HepG2 (cell line): ENCODE measurements around the gene ELOVL5. TPM values are rescaled to one million over a fixed set of nuclear protein-coding genes. Genes with fewer than 3 reads are reported as not detected.

ENCODE experiments used
- ATAC-seq: fragments of 200-7000 bp; cut with Tn5 transposase; 3 replicates; pipeline ENCODE4 v1.9.1; 2020; ENCODE audit warnings: mild to moderate bottlenecking, moderate library complexity
- BruUV-seq: library from RNA; stranded (reverse); fragments of 400-500 nt; replicated peaks from 2 replicates; lab custom pipeline; 2021; lab: Mats Ljungman, UMichigan
- CTCF ChIA-PET: fragments of 300-600 bp; formaldehyde crosslinking; extraction: SDS; loops from one replicate; lab custom pipeline; 2021; ENCODE audit warnings: low total read pairs, inconsistent platforms, low intra/inter-chr PET ratio; lab: Yijun Ruan, JAX
- POLR2A ChIA-PET: fragments of 350-600 bp; sonication (Branson Sonifier 250); formaldehyde crosslinking; loops from one replicate; lab custom pipeline; 2020; ENCODE audit warnings: antibody characterized with exemption, inconsistent platforms; lab: Yijun Ruan, JAX
- DNase-seq: peaks from one replicate; pipeline ENCODE4 v3.0.0-alpha.2; 2015; ENCODE audit warnings: low spot score
- FAIRE-seq: peaks from 3 replicates; lab custom pipeline; 2011; peaks lifted over from hg19 to GRCh38; lab: Jason Lieb, UNC
- H2AFZ ChIP-seq: one replicate; pipeline ENCODE4 v1.6.1; 2011; ENCODE audit warnings: low read length, inconsistent platforms
- H3K27ac ChIP-seq: fragments of 300-600 bp; 3 replicates; pipeline ENCODE4 v1.8.0; 2011; ENCODE audit warnings: mixed run types, mild to moderate bottlenecking, mixed read lengths, low read length, inconsistent platforms; ENCODE audit not compliant: insufficient read depth; ENCODE audit errors: extremely low read length
- H3K27me3 ChIP-seq, 2 experiments: fragments of 200-600 bp in 1 of 2; 2 replicates in 1 of 2; 3 replicates in 1 of 2; pipeline versions ENCODE4 v1.6.0 to v1.8.0; 2011; ENCODE audit warnings: low read length in 2 of 2, mild to moderate bottlenecking in 2 of 2, moderate library complexity in 2 of 2, inconsistent platforms in 1 of 2; ENCODE audit not compliant: insufficient read depth in 2 of 2, control insufficient read depth in 1 of 2
- H3K36me3 ChIP-seq, 2 experiments: fragments of 200-600 bp in 1 of 2; replicated peaks in 1 of 2; 2 replicates in 1 of 2; 3 replicates in 1 of 2; pipeline versions ENCODE4 v1.5.1 to v1.8.0; 2011; ENCODE audit warnings: low read length in 2 of 2, inconsistent platforms in 1 of 2; ENCODE audit not compliant: insufficient read depth in 2 of 2, control insufficient read depth in 1 of 2
- H3K4me1 ChIP-seq: 2 replicates; pipeline ENCODE4 v1.5.1; 2012; ENCODE audit warnings: low read length, inconsistent platforms; ENCODE audit not compliant: insufficient read depth
- H3K4me2 ChIP-seq: 2 replicates; pipeline ENCODE4 v1.6.0; 2011; ENCODE audit warnings: low read depth, low read length, inconsistent platforms
- H3K4me3 ChIP-seq, 3 experiments: fragments of 200-600 bp in 1 of 3; sonication (generic), shearing (Covaris generic) in 1 of 3; replicated peaks in 1 of 3; 2 replicates each; pipeline ENCODE4 v1.5.1; 2011 to 2016; ENCODE audit warnings: low read length in 3 of 3, inconsistent platforms in 2 of 3, low read depth in 2 of 3, mild to moderate bottlenecking in 2 of 3, control low read depth in 1 of 3, mixed read lengths in 1 of 3; ENCODE audit not compliant: insufficient read depth in 1 of 3
- H3K79me2 ChIP-seq: one replicate; pipeline ENCODE4 v1.6.1; 2011; ENCODE audit warnings: low read length, inconsistent platforms; ENCODE audit not compliant: insufficient read depth
- H3K9ac ChIP-seq: 2 replicates; pipeline ENCODE4 v1.6.0; 2011; ENCODE audit warnings: mild to moderate bottlenecking, low read depth, low read length, inconsistent platforms; ENCODE audit not compliant: insufficient read depth
- H3K9me3 ChIP-seq: 2 replicates; pipeline ENCODE4 v1.5.1; 2012; ENCODE audit warnings: mild to moderate bottlenecking, low read length
- H4K20me1 ChIP-seq: 2 replicates; pipeline ENCODE4 v1.6.0; 2011; ENCODE audit warnings: inconsistent platforms, mild to moderate bottlenecking, low read length, moderate library complexity; ENCODE audit not compliant: insufficient read depth
- ARHGAP35 ChIP-seq: sonication (generic); formaldehyde crosslinking; IDR thresholded peaks from 2 replicates; pipeline ENCODE4 v1.9.0; 2022; ENCODE audit warnings: mild to moderate bottlenecking, inconsistent platforms, moderate library complexity, missing genetic modification reagents, borderline replicate concordance
- GFI1 ChIP-seq: sonication (generic); formaldehyde crosslinking; IDR thresholded peaks from 2 replicates; pipeline ENCODE4 v1.5.0; 2020; ENCODE audit warnings: missing genetic modification reagents, mild to moderate bottlenecking, borderline replicate concordance
- NFYB ChIP-seq: sonication (generic); formaldehyde crosslinking; IDR thresholded peaks from 2 replicates; pipeline ENCODE4 v1.4.0; 2020; ENCODE audit warnings: missing genetic modification reagents
- PHF8 ChIP-seq: sonication (generic); formaldehyde crosslinking; IDR thresholded peaks from 2 replicates; pipeline ENCODE4 v1.5.0; 2020; ENCODE audit warnings: missing genetic modification reagents
- REL ChIP-seq: sonication (generic); formaldehyde crosslinking; conservative IDR thresholded peaks from 2 replicates; pipeline ENCODE4 v1.8.0; 2022; ENCODE audit warnings: mild to moderate bottlenecking, missing genetic modification reagents, moderate library complexity
- REPIN1 ChIP-seq: sonication (generic); formaldehyde crosslinking; IDR thresholded peaks from 2 replicates; pipeline ENCODE4 v1.8.0; 2022; ENCODE audit warnings: missing genetic modification reagents, low read depth, mild to moderate bottlenecking, borderline replicate concordance
- SMARCE1 ChIP-seq: fragments of 450-650 bp; IDR thresholded peaks from 2 replicates; pipeline ENCODE4 v1.6.1; 2017; ENCODE audit warnings: borderline replicate concordance
- SNAPC2 ChIP-seq: sonication (generic); formaldehyde crosslinking; IDR thresholded peaks from 2 replicates; pipeline ENCODE4 v1.8.1; 2022; ENCODE audit warnings: mild to moderate bottlenecking, missing genetic modification reagents
- SSRP1 ChIP-seq: IDR thresholded peaks from 2 replicates; pipeline ENCODE4 v1.6.1; 2016; ENCODE audit warnings: control low read depth
- ZFYVE20 ChIP-seq: sonication (generic); formaldehyde crosslinking; IDR thresholded peaks from 2 replicates; pipeline ENCODE4 v1.8.0; 2023; ENCODE audit warnings: low read depth, mild to moderate bottlenecking, moderate library complexity, missing genetic modification reagents, borderline replicate concordance
- ZNF367 ChIP-seq: sonication (generic); formaldehyde crosslinking; IDR thresholded peaks from 2 replicates; pipeline ENCODE4 v1.4.0; 2020; ENCODE audit warnings: missing genetic modification reagents, borderline replicate concordance
- WGBS: methylation state at CpG from one replicate; pipeline ENCODE4 v1.1.6; 2017; ENCODE audit warnings: low lambda C conversion rate; 5-methylcytosine and 5-hydroxymethylcytosine counted together
- in situ Hi-C: cut with HindIII; loops from 2 replicates; pipeline ENCODE4 v1.10.0; 2017; ENCODE audit warnings: low pct_unique_long_range_greater_than_20kb; ENCODE audit not compliant: extremely low pct_ligation_motif_present
- intact Hi-C: fragments of 100-400 bp; cut with micrococcal nuclease; formaldehyde crosslinking; loops from one replicate; pipeline ENCODE4 v1.10.0; 2022; ENCODE audit not compliant: unreplicated experiment
- polyA plus RNA-seq, 8 experiments: library from polyadenylated mRNA; depleted of rRNA in 3 of 8; stranded (reverse) in 7 of 8; unstranded in 1 of 8; fragments of >200 nt; fragmentation: Illumina TruSeq in 4 of 8; extraction: Trizol in 4 of 8; gene quantifications; 2 replicates each; pipeline versions ENCODE4 v1.2.1 to v1.2.3, GENCODE V29; 2011 to 2016; ENCODE audit warnings: low read depth in 4 of 8, missing spikeins in 1 of 8, mixed read lengths in 1 of 8; ENCODE audit not compliant: insufficient read depth in 1 of 8
- total RNA-seq, 5 experiments: library from RNA; depleted of rRNA; stranded (reverse); fragments of >200 nt; fragmentation: Illumina TruSeq; extraction: Trizol; gene quantifications; 2 replicates each; pipeline ENCODE4 v1.2.3, GENCODE V29; 2016; ENCODE audit warnings: low read depth in 1 of 5
- TF ChIP-seq, protein P1 (sequence below): sonication (generic); formaldehyde crosslinking; IDR thresholded peaks from 2 replicates; pipeline ENCODE4 v1.4.0; 2020; ENCODE audit warnings: mild to moderate bottlenecking, low read depth, missing genetic modification reagents

The ELOVL5 gene
- total and polyA plus RNA-seq, 2 of the 13 experiments (the other 11 are each of a cell fraction or from before 2014, with no cell fraction given): 50.1 to 72.4 TPM

DNA sequence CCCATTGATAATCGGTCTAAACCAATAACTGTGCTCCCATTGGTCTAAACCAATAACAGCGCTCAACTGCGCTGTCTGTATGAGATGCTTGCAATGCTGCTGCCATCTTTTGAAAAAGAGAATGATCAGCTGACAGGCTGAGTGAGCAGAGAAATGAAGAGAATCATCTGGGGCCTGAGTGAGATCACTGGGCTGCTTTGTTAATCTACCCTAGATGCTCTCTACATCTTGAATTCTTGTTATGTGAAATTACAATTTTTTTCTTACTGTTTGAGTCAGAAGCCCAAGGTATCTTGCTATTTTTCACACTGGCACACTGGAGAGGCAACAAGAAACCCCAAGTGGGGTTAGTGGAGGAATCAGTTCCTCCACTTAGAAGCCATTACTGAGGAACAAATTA, 108.6 kb downstream of the ELOVL5 start:
- 73% methylated on average over 3 of the region's 3 CpGs for WGBS
- no peak overlapping the region for H3K27ac ChIP-seq
- no peak overlapping the region for H3K4me3 ChIP-seq
- no peaks in the 10 kb centered on the region for H3K36me3 ChIP-seq
- no peak for TF ChIP-seq ZFYVE20 (CRISPR knock-in tag)
- no peak for TF ChIP-seq REPIN1 (CRISPR knock-in tag)
- no peak for TF ChIP-seq NFYB (CRISPR knock-in tag)
- TF ChIP-seq SMARCE1: no peak
- TF ChIP-seq SNAPC2 (CRISPR knock-in tag): no peak
- no peak for TF ChIP-seq GFI1
- TF ChIP-seq, protein P1, sequence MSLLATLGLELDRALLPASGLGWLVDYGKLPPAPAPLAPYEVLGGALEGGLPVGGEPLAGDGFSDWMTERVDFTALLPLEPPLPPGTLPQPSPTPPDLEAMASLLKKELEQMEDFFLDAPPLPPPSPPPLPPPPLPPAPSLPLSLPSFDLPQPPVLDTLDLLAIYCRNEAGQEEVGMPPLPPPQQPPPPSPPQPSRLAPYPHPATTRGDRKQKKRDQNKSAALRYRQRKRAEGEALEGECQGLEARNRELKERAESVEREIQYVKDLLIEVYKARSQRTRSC (CRISPR knock-in tag): no peak
- no peak for TF ChIP-seq ZNF367 (CRISPR knock-in tag)
- TF ChIP-seq PHF8 (CRISPR knock-in tag): no peak
- no peak for TF ChIP-seq REL (CRISPR knock-in tag)
- TF ChIP-seq SSRP1 (CRISPR knock-in tag): no peak
- no peak for TF ChIP-seq ARHGAP35 (CRISPR knock-in tag)
- H2AFZ ChIP-seq: no peak overlapping the region
- DNase-seq: no peak
- in situ Hi-C loops (no loop called here), intact Hi-C loops (no loop called here)
- no peak overlapping the region for H3K9ac ChIP-seq
- no peaks in the 10 kb centered on the region for H3K79me2 ChIP-seq
- no peaks in the 10 kb centered on the region; a peak in 1 of 5 replicates for H3K27me3 ChIP-seq
- ChIA-PET POLR2A (no interaction called here), CTCF (no interaction called here)
- H3K9me3 ChIP-seq: no peaks in the 10 kb centered on the region
- no TSS peak for BruUV-seq
- FAIRE-seq: no peak
- no peak overlapping the region for H3K4me2 ChIP-seq
- H4K20me1 ChIP-seq: no peaks in the 10 kb centered on the region
- ATAC-seq: no peak
- H3K4me1 ChIP-seq: no peaks in the 10 kb centered on the region
